Activated naive CD4-positive, alpha-beta T cell treated with anti-CD3 and anti-CD28 coated beads for 36 hours (primary cell): ENCODE measurements around the gene NDUFS1. TPM values are rescaled to one million over a fixed set of nuclear protein-coding genes. Genes with fewer than 3 reads are reported as not detected.
A peak's percentile ranks its signal among the peaks of the same experiment; 100 is the strongest.
"Not testable (repeated sequence)": the region's sequence is repeated elsewhere in the genome, so short reads cannot be mapped to it uniquely, and the experiment has no call there.

Experiments
- CTCF ChIA-PET: fragments of 350-600 bp; sonication (Branson Sonifier 250); formaldehyde crosslinking; loops from one replicate; lab custom pipeline; 2021; ENCODE audit warnings: antibody characterized with exemption; lab: Charles Lee
- DNase-seq: peaks from one replicate; pipeline ENCODE4 v3.0.0-alpha.2; 2020
- H3K27ac Mint-ChIP-seq: one replicate; pipeline ENCODE4 v1.8.0; 2021; ENCODE audit warnings: mild to moderate bottlenecking, mixed read lengths
- H3K27me3 Mint-ChIP-seq: one replicate; pipeline ENCODE4 v1.8.0; 2021; ENCODE audit warnings: low read depth, mixed read lengths
- H3K36me3 Mint-ChIP-seq: one replicate; pipeline ENCODE4 v1.8.0; 2021; ENCODE audit warnings: low read depth, mixed read lengths
- H3K4me1 Mint-ChIP-seq: one replicate; pipeline ENCODE4 v1.8.0; 2021; ENCODE audit warnings: low read depth, mixed read lengths
- H3K4me3 Mint-ChIP-seq: one replicate; pipeline ENCODE4 v1.8.0; 2021; ENCODE audit warnings: mild to moderate bottlenecking, moderate library complexity, mixed read lengths
- H3K9me3 Mint-ChIP-seq: one replicate; pipeline ENCODE4 v1.8.0; 2021; ENCODE audit warnings: mixed read lengths
- intact Hi-C: fragments of 100-400 bp; cut with micrococcal nuclease; formaldehyde crosslinking; loops from one replicate; pipeline ENCODE4 v1.15.1; 2023
- total RNA-seq, 2 experiments: library from RNA; stranded (reverse); gene quantifications; one replicate each; pipeline ENCODE4 v1.2.3, GENCODE V29; 2021

The NDUFS1 gene
- total RNA-seq, 2 experiments from 2014 or later: 81.1 to 83.3 TPM

DNA sequence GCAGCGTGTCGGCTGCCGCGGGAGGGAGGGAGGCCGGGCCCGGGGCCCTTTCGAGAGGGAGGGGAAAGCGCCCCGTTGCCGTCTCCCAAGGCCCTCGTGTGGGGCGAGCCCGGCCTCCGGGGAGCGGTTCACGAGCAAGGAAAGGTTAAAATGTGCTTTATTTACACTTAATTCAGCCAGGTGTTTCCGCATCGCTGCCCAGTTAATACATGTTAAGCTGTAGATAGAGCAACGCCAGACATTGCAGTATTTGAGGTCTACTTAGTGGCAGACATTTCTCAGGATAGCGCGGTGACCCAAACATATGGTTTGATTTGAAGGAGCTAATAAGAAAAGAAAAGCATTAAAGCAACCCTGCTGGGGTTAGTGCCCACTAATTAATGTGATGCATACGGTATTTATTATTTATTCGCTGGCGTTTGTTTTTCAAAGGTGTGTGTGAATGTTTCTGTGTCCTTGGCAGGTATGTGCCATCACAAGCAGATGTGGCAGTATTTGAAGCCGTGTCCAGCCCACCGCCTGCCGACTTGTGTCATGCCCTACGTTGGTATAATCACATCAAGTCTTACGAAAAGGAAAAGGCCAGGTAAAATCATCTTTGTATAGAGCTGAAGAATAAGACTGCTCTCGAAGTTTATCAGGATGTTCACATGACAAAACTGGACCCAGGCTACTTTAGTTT is 1.0 kb upstream of the NDUFS1 start:
- H3K9me3 Mint-ChIP-seq: no peaks in the 10 kb centered on the region
- peak; percentile 9 for DNase-seq
- intact Hi-C loops: loop anchor here (1.0 kb wide), 2 partner anchors 201 to 284 kb away; no protein-coding TSS in a partner anchor
- peaks cover 50% of the 10 kb centered on the region for H3K4me1 Mint-ChIP-seq
- H3K27me3 Mint-ChIP-seq: no peaks in the 10 kb centered on the region
- peak overlapping the region; percentile 96 for H3K4me3 Mint-ChIP-seq
- peak overlapping the region; percentile 97 for H3K27ac Mint-ChIP-seq
- peaks cover 48% of the 10 kb centered on the region for H3K36me3 Mint-ChIP-seq
- CTCF ChIA-PET: interaction anchor here (0.7 to 1.1 kb wide), 2 partner anchors 72 to 74 kb away, joined by 3 read pairs; partner anchors contain the start of gene INO80D

GRCh38 chr2:206158563-206159345 is 490 bp downstream of the NDUFS1 start:
- no peaks in the 10 kb centered on the region for H3K27me3 Mint-ChIP-seq
- CTCF ChIA-PET: no interaction called here
- DNase-seq: no peak
- H3K27ac Mint-ChIP-seq: peak overlapping the region; percentile 97
- H3K4me3 Mint-ChIP-seq: peak overlapping the region; percentile 96
- intact Hi-C loops: loop anchor here (1.0 to 5.0 kb wide), 8 partner anchors 72 to 1553 kb away; partner anchors contain the start of genes CCNYL1, CREB1, FASTKD2 and INO80D
- peaks cover 55% of the 10 kb centered on the region for H3K4me1 Mint-ChIP-seq
- no peaks in the 10 kb centered on the region for H3K9me3 Mint-ChIP-seq
- H3K36me3 Mint-ChIP-seq: peaks cover 46% of the 10 kb centered on the region

DNA sequence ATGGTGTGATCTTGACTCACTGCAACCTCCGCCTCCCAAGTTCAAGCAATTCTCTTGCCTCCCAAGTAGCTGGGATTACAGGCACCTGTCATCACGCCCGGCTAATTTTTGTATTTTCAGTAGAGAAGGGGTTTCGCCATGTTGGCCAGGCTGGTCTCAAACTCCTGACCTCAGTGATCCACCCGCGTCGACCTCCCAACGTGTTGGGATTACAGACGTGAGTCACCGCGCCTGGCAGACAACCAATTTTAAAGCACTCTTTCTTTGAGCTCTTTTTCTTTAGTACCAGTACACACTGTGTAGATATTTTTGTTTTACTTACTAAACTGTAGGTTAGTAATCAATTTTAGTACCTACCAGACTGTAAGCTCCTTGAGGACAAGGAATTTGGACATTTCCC is 2.2 kb downstream of the NDUFS1 start:
- intact Hi-C loops: loop anchor here (5.0 kb wide), 1 partner anchor 155 kb away; no protein-coding TSS in a partner anchor
- H3K9me3 Mint-ChIP-seq, H3K4me3 Mint-ChIP-seq, DNase-seq, H3K27ac Mint-ChIP-seq, H3K27me3 Mint-ChIP-seq: not testable (repeated sequence)
- Mint-ChIP-seq H3K36me3 (peaks cover 29% of the 10 kb centered on the region), H3K4me1 (peaks cover 39% of the 10 kb centered on the region)
- CTCF ChIA-PET: interaction anchor here (1.0 kb wide), 1 partner anchor 11 kb away, joined by 4 read pairs; no protein-coding TSS in a partner anchor

GRCh38 chr2:206154197-206154596 is 5.0 kb downstream of the NDUFS1 start:
- CTCF ChIA-PET: no interaction called here
- no peak overlapping the region for H3K27ac Mint-ChIP-seq
- peaks cover 22% of the 10 kb centered on the region for H3K36me3 Mint-ChIP-seq
- H3K27me3 Mint-ChIP-seq: no peaks in the 10 kb centered on the region
- peaks cover 31% of the 10 kb centered on the region for H3K4me1 Mint-ChIP-seq
- no peak for DNase-seq
- no peak overlapping the region for H3K4me3 Mint-ChIP-seq
- intact Hi-C loops: no loop called here
- H3K9me3 Mint-ChIP-seq: no peaks in the 10 kb centered on the region

DNA sequence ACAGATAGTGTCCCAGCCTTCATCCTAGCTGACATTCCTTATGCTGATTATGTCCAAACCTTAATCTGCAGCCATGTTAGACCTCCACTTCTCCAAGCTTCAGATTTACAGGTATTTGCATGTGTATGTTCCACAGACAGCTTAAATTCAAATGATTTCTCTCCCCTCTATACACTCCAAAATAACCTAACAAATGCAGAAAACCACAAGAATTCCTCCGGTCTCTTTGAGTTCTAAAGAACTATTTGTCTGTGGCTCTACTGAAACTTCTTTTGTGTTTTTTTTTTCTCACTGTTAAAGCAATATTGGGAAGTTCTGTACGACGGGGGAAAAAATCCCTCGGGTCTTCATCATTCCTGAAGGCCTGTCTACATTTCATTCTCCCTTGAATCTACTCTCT is 8.6 kb downstream of the NDUFS1 start:
- Mint-ChIP-seq H3K4me1 (peaks cover 13% of the 10 kb centered on the region), H3K4me3 (no peak overlapping the region), H3K27ac (no peak overlapping the region), H3K9me3 (no peaks in the 10 kb centered on the region), H3K27me3 (no peaks in the 10 kb centered on the region), H3K36me3 (peaks cover 24% of the 10 kb centered on the region)
- DNase-seq: no peak
- intact Hi-C loops: no loop called here
- CTCF ChIA-PET: no interaction called here

- CTCF ChIA-PET: no interaction called here
- DNase-seq: no peak
- Mint-ChIP-seq H3K4me3 (no peak overlapping the region), H3K36me3 (peaks cover 26% of the 10 kb centered on the region), H3K9me3 (no peaks in the 10 kb centered on the region), H3K27ac (no peak overlapping the region), H3K27me3 (no peaks in the 10 kb centered on the region), H3K4me1 (peaks cover 13% of the 10 kb centered on the region)
- intact Hi-C loops: no loop called here
Measured at GRCh38 chr2:206150168-206150567, 9.1 kb downstream of the NDUFS1 start.

DNA sequence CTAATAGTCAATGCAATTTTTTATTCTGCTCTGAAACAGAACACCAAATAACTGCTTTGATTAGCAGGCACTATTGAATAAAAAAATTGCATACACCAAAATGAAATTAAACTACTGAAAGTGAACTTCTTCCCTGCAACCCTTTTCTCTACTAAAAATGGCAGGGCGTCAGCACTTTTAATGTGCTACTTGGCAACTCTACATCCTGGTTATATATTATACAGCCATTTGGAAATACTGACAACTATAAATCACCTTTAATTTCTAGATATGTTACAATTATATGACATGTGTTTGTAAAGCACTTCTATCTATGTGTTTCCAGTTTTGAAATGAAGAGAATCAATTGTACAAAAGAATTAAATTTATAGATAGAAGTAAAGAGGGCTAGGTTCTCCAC is 9.9 kb downstream of the NDUFS1 start:
- CTCF ChIA-PET: no interaction called here
- Mint-ChIP-seq H3K4me3 (no peak overlapping the region), H3K36me3 (peaks cover 29% of the 10 kb centered on the region), H3K27ac (no peak overlapping the region), H3K27me3 (no peaks in the 10 kb centered on the region), H3K4me1 (peaks cover 11% of the 10 kb centered on the region), H3K9me3 (no peaks in the 10 kb centered on the region)
- intact Hi-C loops: no loop called here
- no peak for DNase-seq

DNA sequence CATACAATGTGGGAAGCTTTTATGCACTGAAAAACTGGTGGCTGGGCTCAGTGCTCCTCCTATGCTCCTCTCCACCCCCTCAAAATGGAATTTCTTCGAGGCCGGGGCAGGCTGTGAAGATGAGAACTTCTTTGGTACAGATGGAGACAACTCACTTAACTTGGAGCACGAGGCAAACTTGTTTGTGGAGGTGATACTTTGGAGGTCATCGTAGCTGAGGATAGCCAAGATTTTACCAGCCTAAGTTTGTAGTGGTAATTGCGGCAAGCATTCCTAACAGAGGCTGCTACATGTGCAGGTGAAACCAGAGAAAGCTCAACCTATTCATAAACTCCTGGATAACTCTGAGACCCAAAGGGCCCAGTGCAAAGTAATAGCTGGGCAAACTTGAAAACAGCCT is 13.6 kb downstream of the NDUFS1 start:
- no peak overlapping the region for H3K4me3 Mint-ChIP-seq
- intact Hi-C loops: no loop called here
- DNase-seq: no peak
- no peaks in the 10 kb centered on the region for H3K4me1 Mint-ChIP-seq
- H3K36me3 Mint-ChIP-seq: peaks cover 37% of the 10 kb centered on the region
- H3K27ac Mint-ChIP-seq: no peak overlapping the region
- no peaks in the 10 kb centered on the region for H3K27me3 Mint-ChIP-seq
- H3K9me3 Mint-ChIP-seq: no peaks in the 10 kb centered on the region
- CTCF ChIA-PET: interaction anchor here (0.5 to 1.9 kb wide), 4 partner anchors 11 to 94 kb away, joined by 3 to 4 read pairs (median 4); no protein-coding TSS in a partner anchor

DNA sequence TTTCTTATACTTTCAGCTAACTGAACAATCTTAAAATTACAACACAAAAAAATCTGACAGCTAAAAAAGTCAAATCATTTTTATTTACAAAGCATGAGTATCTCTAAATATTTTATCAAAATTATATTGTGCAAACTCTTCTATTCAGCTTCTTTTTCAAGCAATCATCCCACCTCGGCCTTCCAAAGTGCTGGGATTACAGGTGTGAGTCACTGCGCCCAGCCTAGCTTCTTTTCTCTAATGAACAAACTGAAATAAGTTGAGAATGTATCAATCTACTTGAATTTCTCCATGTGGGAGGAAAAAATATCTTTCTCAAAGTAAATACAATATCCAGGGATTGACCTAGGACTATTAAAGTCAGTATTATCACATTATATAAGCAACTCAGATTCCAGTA is 14.9 kb downstream of the NDUFS1 start:
- no peak for DNase-seq
- H3K27me3 Mint-ChIP-seq: no peaks in the 10 kb centered on the region
- H3K4me3 Mint-ChIP-seq: no peak overlapping the region
- intact Hi-C loops: no loop called here
- H3K27ac Mint-ChIP-seq: no peak overlapping the region
- peaks cover 32% of the 10 kb centered on the region for H3K36me3 Mint-ChIP-seq
- no peaks in the 10 kb centered on the region for H3K9me3 Mint-ChIP-seq
- no peaks in the 10 kb centered on the region for H3K4me1 Mint-ChIP-seq
- CTCF ChIA-PET: interaction anchor here (1.0 to 1.5 kb wide), 2 partner anchors 12 to 60 kb away, joined by 3 to 4 read pairs; no protein-coding TSS in a partner anchor

GRCh38 chr2:206143451-206143850 is 15.8 kb downstream of the NDUFS1 start:
- DNase-seq: no peak
- no peaks in the 10 kb centered on the region for H3K4me1 Mint-ChIP-seq
- no peak overlapping the region for H3K27ac Mint-ChIP-seq
- CTCF ChIA-PET: interaction anchor here (0.6 kb wide), 1 partner anchor 23 kb away, joined by 5 read pairs; no protein-coding TSS in a partner anchor
- peaks cover 28% of the 10 kb centered on the region for H3K36me3 Mint-ChIP-seq
- intact Hi-C loops: no loop called here
- no peaks in the 10 kb centered on the region for H3K27me3 Mint-ChIP-seq
- no peak overlapping the region for H3K4me3 Mint-ChIP-seq
- H3K9me3 Mint-ChIP-seq: no peaks in the 10 kb centered on the region

- intact Hi-C loops: no loop called here
- H3K27me3 Mint-ChIP-seq: no peaks in the 10 kb centered on the region
- no peaks in the 10 kb centered on the region for H3K9me3 Mint-ChIP-seq
- peak; percentile 7 for DNase-seq
- H3K36me3 Mint-ChIP-seq: peaks cover 24% of the 10 kb centered on the region
- H3K4me1 Mint-ChIP-seq: no peaks in the 10 kb centered on the region
- H3K27ac Mint-ChIP-seq: no peak overlapping the region
- no peak overlapping the region for H3K4me3 Mint-ChIP-seq
- CTCF ChIA-PET: no interaction called here
Measured at GRCh38 chr2:206127656-206128055, 31.6 kb downstream of the NDUFS1 start.

GRCh38 chr2:206125901-206126300 is 33.3 kb downstream of the NDUFS1 start:
- intact Hi-C loops: no loop called here
- Mint-ChIP-seq H3K36me3 (peaks cover 40% of the 10 kb centered on the region), H3K27me3 (no peaks in the 10 kb centered on the region), H3K27ac (no peak overlapping the region), H3K4me1 (no peaks in the 10 kb centered on the region), H3K4me3 (no peak overlapping the region), H3K9me3 (peaks cover 4% of the 10 kb centered on the region)
- CTCF ChIA-PET: no interaction called here
- DNase-seq: no peak
